ENCODE measurements around the gene TMEM253.
A peak's percentile ranks its signal among the peaks of the same experiment; 100 is the strongest.

Gene TMEM253

DNA sequence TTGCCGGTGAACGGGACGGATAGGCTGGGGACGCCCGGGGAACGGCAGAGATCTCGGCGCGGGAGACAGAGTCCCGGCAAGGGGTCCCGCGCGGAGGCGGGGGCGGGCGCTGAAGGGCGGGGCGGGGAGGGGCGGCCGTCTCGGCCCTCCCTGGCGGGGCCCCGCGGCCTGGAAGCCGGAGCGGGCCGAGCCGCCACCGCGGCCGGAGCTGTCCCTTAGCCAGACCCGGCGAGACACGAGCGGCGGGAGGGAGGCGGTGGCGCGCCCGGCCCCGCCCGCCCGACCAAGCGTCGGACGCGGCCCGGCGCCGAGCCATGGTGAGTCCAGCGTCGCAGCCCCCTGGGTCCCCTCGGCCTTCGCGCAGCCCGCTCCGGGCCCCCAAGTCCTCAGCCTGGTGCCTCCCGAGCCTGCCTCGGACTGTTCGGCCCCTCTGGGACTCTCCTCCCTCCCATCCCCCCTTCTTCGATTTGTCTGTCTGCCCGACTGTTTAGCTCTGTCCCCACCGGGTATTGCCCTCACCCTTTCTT lies 30.7 kb upstream of the TMEM253 start, which contains the start of gene ARHGEF40:
Gene ARHGEF40, plus strand, starts transcription at position 222 of the 527 bp plus-strand sequence. Its CDS starts 93 bp downstream, at position 315.
- Histone ChIP-seq H3K27ac (peak within 1 kb of the TSS; percentile 65 to 94 (median 88)), H3K4me3 (peak within 1 kb of the TSS; percentile 48 to 72 (median 61))

DNA sequence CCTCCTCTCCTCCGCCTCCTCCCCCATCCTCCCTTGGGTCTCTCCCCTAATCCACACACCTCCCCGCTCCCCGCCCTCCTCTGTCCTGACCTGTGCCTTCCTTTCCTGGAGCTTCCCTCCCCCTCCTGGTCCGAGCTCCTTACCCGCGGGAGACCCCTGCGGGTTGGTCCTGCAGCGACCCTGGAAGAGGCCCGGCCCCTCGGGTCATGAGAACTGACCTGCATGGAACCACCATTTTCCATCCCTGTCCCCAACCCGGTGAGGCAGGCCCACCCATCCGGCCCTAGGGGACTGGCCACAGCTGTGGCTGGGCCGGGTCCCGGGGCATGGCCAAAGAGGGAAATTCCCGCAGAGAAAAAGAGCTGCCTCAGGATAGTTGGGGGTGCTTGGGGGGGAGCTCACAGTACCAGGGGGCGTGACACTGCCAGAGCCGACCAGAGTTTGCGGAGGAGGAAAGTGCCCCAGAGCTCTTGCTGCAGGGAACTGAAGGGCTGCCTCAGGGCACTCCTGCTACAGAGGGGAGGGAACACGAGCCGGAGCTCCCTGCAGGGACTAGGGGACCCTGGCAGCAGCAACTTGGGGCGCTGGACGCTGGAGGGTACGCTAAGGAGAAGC lies 30.1 kb upstream of the TMEM253 start:
- Histone ChIP-seq H3K4me3 (peak overlapping the region; percentile 48 to 72 (median 61)), H3K27ac (peak overlapping the region; percentile 65 to 94 (median 88))

DNA sequence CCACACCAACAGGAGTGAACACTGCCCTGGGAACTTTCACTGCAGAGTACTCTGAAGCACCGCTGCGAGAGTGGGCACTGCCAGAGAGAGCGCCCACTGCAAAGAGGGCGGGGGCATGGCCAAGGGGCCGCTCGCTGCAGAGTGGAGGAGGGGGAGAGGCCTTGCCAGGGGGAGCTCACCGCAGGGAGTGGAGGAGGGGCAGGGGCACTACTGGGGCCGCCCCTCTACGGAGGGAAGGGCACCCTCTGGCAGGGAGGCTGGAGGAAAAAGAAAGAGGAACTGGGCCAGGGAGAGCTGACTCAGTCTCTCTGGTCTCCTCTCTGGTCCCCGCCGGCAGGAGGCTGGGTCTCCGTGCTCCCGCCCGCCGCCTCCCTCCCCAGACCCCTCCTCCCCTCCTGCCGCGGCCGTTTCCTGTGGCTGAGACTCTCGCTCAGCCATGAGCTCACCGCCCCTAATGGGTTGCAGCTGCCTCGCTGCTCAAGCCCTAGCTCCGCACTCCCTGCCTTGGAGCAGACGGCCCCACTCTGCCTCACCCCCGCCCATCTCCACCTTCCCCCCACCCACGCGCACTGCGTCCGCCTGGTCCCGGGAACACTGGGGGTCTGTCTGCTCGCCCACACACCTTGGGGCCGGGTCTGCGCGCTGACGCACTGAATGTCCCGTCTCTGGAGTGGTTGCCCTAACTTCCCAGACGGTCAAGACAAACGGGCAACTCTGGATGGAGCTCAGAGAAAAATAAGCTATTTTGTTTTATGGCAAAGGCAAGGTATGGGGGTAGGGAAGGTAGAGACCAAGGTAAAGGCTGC lies 29.4 kb upstream of the TMEM253 start:
- Histone ChIP-seq H3K4me3 (peak overlapping the region; percentile 48 to 72 (median 61)), H3K27ac (peak overlapping the region; percentile 33 to 94 (median 88))

DNA sequence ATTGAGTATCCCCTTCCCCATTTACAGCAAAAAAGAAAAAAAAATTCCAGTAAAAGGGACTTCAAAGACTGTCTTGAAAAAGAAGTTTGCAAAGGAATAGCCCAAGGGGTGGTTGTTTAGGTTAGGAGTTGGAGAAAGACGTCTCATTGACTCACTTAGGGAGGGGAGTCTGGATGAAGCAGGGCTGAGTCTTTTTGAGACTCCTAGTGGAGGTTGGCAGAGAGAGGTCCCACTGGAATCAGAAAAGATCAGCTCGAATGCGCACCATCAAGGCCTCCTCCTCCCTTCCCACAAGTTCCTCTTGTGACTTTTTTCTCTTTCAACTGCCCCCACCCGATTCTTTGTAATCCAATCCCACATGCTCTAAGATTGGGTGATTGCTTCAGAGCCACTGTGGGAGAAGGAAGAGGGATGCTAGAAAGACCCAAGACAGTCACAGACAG lies 28.8 kb upstream of the TMEM253 start:
- Histone ChIP-seq H3K4me3 (peak overlapping the region; percentile 48 to 72 (median 61)), H3K27ac (peak overlapping the region in 20 of 21 experiments; percentile 48 to 94 (median 88))

DNA sequence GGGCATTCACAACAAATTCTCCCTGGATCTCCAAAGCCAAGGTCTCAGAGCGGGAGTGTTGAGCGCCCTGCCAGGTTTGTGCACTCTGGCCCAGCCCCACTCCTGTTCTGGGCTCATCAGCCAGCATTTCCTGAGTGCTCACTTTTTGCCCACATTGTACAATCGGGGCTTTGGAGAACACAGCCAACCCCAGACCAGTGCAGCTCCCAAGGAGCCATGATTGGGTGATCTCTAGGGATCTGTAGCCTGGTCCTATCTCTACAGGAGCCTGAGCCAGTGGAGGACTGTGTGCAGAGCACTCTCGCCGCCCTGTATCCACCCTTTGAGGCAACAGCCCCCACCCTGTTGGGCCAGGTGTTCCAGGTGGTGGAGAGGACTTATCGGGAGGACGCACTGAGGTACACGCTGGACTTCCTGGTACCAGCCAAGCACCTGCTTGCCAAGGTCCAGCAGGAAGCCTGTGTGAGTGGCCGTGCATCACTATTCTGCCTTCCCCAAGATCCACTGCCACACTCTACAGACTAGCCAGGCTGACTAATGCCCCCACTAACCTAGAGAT lies 28.0 kb upstream of the TMEM253 start:
- H3K27ac ChIP-seq, result peak overlapping the region in 13 of 21 experiments; percentile 14 to 94 (median 89)
- no peak overlapping the region for H3K4me3 ChIP-seq

- no peak overlapping the region for H3K4me3 ChIP-seq
- H3K27ac ChIP-seq, result peak overlapping the region in 2 of 21 experiments; percentile 30 to 40
Measured at GRCh38 chr14:21073921-21074320, 26.9 kb upstream of the TMEM253 start.

DNA sequence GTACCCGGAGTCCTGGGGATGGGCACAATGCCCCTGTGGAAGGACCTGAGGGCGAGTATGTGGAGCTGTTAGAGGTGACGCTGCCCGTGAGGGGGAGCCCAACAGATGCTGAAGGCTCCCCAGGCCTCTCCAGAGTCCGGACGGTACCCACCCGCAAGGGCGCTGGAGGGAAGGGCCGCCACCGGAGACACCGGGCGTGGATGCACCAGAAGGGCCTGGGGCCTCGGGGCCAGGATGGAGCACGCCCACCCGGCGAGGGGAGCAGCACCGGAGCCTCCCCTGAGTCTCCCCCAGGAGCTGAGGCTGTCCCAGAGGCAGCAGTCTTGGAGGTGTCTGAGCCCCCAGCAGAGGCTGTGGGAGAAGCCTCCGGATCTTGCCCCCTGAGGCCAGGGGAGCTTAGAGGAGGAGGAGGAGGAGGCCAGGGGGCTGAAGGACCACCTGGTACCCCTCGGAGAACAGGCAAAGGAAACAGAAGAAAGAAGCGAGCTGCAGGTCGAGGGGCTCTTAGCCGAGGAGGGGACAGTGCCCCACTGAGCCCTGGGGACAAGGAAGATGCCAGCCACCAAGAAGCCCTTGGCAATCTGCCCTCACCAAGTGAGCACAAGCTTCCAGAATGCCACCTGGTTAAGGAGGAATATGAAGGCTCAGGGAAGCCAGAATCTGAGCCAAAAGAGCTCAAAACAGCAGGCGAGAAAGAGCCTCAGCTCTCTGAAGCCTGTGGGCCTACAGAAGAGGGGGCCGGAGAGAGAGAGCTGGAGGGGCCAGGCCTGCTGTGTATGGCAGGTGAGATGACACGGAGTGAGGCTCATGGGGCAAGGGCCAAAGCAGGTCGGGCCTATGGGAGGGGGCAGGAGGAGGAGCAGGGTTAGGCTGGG lies 26.2 kb upstream of the TMEM253 start:
- H3K27ac ChIP-seq, result peak overlapping the region in 3 of 21 experiments; percentile 9 to 38 (median 30)
- no peak overlapping the region for H3K4me3 ChIP-seq

- no peak overlapping the region for H3K27ac ChIP-seq
- H3K4me3 ChIP-seq, result no peak overlapping the region
Measured at GRCh38 chr14:21075719-21076437, 25.0 kb upstream of the TMEM253 start.

- Histone ChIP-seq H3K27ac (no peak overlapping the region), H3K4me3 (no peak overlapping the region)
Measured at GRCh38 chr14:21077672-21078071, 23.2 kb upstream of the TMEM253 start.

GRCh38 chr14:21078287-21078686 lies 22.6 kb upstream of the TMEM253 start:
- H3K27ac ChIP-seq, result no peak overlapping the region

DNA sequence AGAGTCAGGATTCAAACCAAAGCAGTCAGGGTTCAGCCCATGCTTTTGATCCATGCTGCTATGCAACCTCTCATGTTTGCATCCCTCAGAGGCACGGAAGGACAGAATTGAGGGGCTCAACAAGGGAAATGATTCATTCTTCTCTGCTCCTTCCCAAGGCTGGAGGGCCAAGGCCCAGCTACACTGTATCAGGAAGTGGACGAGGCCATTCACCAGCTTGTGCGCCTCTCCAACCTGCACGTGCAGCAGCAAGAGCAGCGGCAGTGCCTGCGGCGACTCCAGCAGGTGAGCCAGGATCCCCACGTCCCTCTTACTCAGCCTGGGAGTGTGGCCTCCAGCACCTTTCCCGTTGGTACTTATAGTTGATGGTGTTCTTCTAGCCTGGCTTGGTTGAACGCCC lies 22.1 kb upstream of the TMEM253 start:
- Histone ChIP-seq H3K27ac (no peak overlapping the region), H3K4me3 (no peak overlapping the region)

More at GRCh38 chr14:21078287-21078686, 22.6 kb upstream of the TMEM253 start:
- no peak overlapping the region for H3K4me3 ChIP-seq

DNA sequence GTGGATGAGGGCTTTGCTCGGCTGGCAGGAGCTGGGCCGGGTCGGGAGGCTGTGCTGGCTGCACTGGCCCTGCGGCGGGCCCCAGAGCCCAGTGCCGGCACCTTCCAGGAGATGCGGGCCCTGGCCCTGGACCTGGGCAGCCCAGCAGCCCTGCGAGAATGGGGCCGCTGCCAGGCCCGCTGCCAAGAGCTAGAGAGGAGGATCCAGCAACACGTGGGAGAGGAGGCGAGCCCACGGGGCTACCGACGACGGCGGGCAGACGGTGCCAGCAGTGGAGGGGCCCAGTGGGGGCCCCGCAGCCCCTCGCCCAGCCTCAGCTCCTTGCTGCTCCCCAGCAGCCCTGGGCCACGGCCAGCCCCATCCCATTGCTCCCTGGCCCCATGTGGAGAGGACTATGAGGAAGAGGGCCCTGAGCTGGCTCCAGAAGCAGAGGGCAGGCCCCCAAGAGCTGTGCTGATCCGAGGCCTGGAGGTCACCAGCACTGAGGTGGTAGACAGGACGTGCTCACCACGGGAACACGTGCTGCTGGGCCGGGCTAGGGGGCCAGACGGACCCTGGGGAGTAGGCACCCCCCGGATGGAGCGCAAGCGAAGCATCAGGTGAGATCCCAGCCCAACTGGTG lies 19.2 kb upstream of the TMEM253 start:
- H3K4me3 ChIP-seq, result no peak overlapping the region
- no peak overlapping the region for H3K27ac ChIP-seq

DNA sequence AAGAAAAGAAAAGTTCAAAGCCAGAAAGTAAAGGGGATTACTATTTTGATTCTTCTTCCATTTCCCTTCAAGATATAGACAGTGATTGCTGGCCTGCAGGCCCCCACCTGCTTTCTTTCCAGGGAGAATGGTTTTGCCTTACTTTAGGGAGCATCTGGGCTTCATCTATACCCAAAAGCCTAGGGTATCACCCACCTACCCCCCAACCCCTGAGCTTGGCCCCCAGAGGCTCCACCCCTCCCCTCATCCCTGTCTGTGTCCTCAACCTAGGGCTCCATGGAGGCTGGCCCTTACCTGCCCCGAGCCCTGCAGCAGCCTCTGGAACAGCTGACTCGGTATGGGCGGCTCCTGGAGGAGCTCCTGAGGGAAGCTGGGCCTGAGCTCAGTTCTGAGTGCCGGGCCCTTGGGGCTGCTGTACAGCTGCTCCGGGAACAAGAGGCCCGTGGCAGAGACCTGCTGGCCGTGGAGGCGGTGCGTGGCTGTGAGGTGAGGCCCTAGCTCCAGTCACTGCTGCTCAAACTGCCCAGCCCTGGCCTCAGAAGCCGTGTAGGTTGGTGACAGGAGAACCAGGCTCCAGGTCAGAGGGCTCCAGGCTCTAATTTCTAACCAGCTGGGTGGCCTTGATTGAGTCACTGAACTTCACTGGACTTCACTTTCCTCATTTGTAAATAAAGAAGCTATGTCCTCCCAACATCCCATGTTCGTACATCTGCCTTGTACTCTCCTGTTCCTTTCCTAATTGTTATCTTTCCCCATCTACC lies 17.1 kb upstream of the TMEM253 start:
- Histone ChIP-seq H3K27ac (peak overlapping the region in 4 of 21 experiments; percentile 20 to 41 (median 37)), H3K4me3 (no peak overlapping the region)

DNA sequence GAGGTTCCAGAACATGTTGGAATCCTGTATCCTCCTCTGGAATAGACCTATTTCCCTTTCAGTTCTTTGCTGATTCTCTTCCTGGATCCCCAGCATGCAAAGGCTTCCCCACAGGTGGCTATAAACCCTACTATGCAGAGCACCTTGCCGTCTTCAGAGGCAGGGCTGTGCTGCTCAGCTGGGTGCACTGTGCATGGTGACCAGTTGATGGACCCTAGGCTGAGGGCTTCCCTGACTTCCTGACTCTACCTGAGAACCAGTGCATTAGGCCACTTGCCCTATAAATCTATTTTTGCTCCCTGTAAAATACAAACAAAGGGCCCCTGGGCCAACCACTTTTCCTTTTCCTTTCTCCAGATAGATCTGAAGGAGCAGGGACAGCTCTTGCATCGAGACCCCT lies 16.5 kb upstream of the TMEM253 start:
- H3K27ac ChIP-seq, result peak overlapping the region in 6 of 21 experiments; percentile 2 to 59 (median 43)
- no peak overlapping the region for H3K4me3 ChIP-seq

DNA sequence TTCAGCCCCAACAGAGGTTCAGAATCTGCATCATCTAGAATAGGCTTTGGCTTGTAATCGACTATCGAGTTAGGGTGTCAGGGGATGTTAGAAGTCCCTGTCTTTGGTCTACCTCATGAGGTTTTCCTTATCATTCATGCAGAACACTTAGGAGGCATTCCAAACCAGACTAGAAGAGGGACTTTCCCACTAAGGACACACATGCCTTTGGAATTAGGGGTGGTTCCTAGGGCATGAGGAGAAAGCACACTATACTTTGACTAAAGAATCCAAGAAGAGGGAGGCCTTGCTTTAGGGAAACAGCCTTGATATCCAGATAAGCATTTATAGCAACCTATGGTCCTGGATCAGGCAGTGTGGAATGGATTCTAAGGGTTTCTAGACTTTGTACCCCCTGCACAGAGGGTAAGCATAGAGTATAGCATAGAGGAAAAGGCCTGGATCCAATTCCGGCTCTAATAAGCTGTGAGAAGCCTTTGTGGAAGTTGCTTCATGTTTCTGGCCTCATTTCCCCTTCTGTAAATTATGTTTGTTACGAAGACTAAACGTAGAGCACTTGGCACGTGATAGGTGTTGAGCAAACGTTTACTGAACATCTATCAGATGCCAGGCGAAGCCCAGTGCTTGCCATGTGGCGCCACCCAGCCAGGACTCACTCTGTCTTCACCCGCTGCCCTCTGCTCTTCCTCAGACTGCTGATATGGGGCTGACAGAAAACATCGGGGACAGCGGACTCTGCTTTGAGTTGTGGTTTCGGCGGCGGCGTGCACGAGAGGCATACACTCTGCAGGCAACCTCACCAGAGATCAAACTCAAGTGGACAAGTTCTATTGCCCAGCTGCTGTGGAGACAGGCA lies 15.6 kb upstream of the TMEM253 start:
- peak overlapping the region in 8 of 21 experiments; percentile 2 to 59 (median 43) for H3K27ac ChIP-seq
- H3K4me3 ChIP-seq, result no peak overlapping the region

DNA sequence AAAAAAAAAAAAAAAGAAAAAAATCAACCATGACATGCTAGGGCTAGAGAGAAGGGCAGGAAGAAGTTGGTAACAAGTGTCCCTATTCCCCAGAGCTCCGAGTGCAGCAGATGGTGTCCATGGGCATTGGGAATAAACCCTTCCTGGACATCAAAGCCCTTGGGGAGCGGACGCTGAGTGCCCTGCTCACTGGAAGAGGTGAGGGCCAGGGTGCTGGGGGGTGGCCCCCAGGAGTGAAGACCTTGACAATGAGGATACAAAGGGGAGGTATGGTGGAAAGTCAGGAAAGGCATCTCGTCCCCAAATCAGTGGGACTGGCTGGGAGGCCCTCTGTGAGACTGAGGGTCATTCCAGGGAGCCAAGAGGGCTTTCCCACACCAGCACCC lies 14.0 kb upstream of the TMEM253 start:
- H3K27ac ChIP-seq, result peak overlapping the region in 14 of 21 experiments; percentile 8 to 62 (median 38)
- no peak overlapping the region for H3K4me3 ChIP-seq
